A549 (cell line): ENCODE data around the gene ESYT2. TPM values are rescaled to one million over a fixed set of nuclear protein-coding genes. Genes with fewer than 3 reads are reported as not detected.

Experiments used
- ATAC-seq, 2 experiments: fragments of 200-7000 bp in 1 of 2; fragments of >200 bp in 1 of 2; cut with Nextera tagmentation in 1 of 2; cut with Tn5 transposase in 1 of 2; 3 replicates each; pipeline versions ENCODE4 v1.8.0 to v1.9.1; 2018 to 2020; ENCODE audit warnings: mild to moderate bottlenecking in 1 of 2, moderate library complexity in 1 of 2
- CTCF ChIA-PET: fragments of 300-600 bp; sonication (Branson Sonifier 250); formaldehyde crosslinking; extraction: SDS; loops from one replicate; lab custom pipeline; 2021; ENCODE audit warnings: antibody characterized with exemption, inconsistent platforms; lab: Yijun Ruan, JAX
- POLR2A ChIA-PET: fragments of 350-600 bp; formaldehyde crosslinking; extraction: SDS; loops from one replicate; lab custom pipeline; 2021; ENCODE audit warnings: antibody characterized with exemption, inconsistent platforms; lab: Yijun Ruan, JAX
- DNase-seq, 2 experiments: peaks; one replicate each; pipeline versions ENCODE4 v3.0.0 to v3.0.0-alpha.2; 2011 to 2016; ENCODE audit warnings: low read depth in 1 of 2, low spot score in 1 of 2
- FAIRE-seq: peaks from 2 replicates; lab custom pipeline; 2011; peaks lifted over from hg19 to GRCh38; lab: Jason Lieb, UNC
- H3K27ac ChIP-seq, 2 experiments: fragments of >200 bp; sonication (Bioruptor Twin); formaldehyde crosslinking; 3 replicates each; pipeline ENCODE4 v1.5.1; 2016 to 2017
- H3K4me1 ChIP-seq: fragments of >200 bp; sonication (Bioruptor Twin); formaldehyde crosslinking; 3 replicates; pipeline ENCODE4 v1.6.1; 2016
- H3K4me2 ChIP-seq: fragments of >200 bp; sonication (Bioruptor Twin); formaldehyde crosslinking; 3 replicates; pipeline ENCODE4 v1.6.1; 2016
- H3K4me3 ChIP-seq: fragments of >200 bp; sonication (Bioruptor Twin); formaldehyde crosslinking; 3 replicates; pipeline ENCODE4 v1.5.1; 2016
- H3K9me3 ChIP-seq: fragments of >200 bp; sonication (Bioruptor Twin); formaldehyde crosslinking; 3 replicates; pipeline ENCODE4 v1.6.1; 2016
- CBX2 ChIP-seq: fragments of 200-600 bp; sonication (generic); IDR thresholded peaks from 2 replicates; pipeline ENCODE4 v1.6.1; 2016; ENCODE audit warnings: low read depth, mild to moderate bottlenecking, borderline replicate concordance
- CBX8 ChIP-seq: fragments of 200-600 bp; sonication (generic); IDR thresholded peaks from 2 replicates; pipeline ENCODE4 v1.6.1; 2016
- CEBPB ChIP-seq, 2 experiments: fragments of >200 bp in 1 of 2; sonication (Bioruptor Twin) in 1 of 2; formaldehyde crosslinking in 1 of 2; IDR thresholded peaks; 2 replicates each; pipeline ENCODE4 v1.6.1; 2012 to 2016
- EHF ChIP-seq: fragments of 250-450 bp; sonication (Bioruptor Pico); IDR thresholded peaks from 2 replicates; pipeline ENCODE4 v1.5.0; 2020; ENCODE audit warnings: mild to moderate bottlenecking
- FOSL2 ChIP-seq, 2 experiments: fragments of 450-650 bp in 1 of 2; fragments of >200 bp in 1 of 2; sonication (Bioruptor Twin) in 1 of 2; formaldehyde crosslinking; IDR thresholded peaks; 2 replicates each; pipeline versions ENCODE4 v1.5.0 to v1.6.1; 2016 to 2020; ENCODE audit warnings: mild to moderate bottlenecking in 1 of 2, moderate library complexity in 1 of 2
- FOXS1 ChIP-seq: fragments of 250-450 bp; sonication (Bioruptor Pico); IDR thresholded peaks from 2 replicates; pipeline ENCODE4 v1.5.0; 2020; ENCODE audit warnings: mild to moderate bottlenecking, moderate library complexity
- HDAC2 ChIP-seq: fragments of 200-600 bp; sonication (generic); IDR thresholded peaks from 2 replicates; pipeline ENCODE4 v1.6.1; 2016
- HMGXB4 ChIP-seq: fragments of 250-450 bp; sonication (Bioruptor Pico); IDR thresholded peaks from 2 replicates; pipeline ENCODE4 v1.5.0; 2021; ENCODE audit warnings: mild to moderate bottlenecking, moderate library complexity, borderline replicate concordance
- HOXB5 ChIP-seq: fragments of 250-450 bp; sonication (Bioruptor Pico); IDR thresholded peaks from 2 replicates; pipeline ENCODE4 v1.5.0; 2020; ENCODE audit warnings: mild to moderate bottlenecking, moderate library complexity
- JUNB ChIP-seq: fragments of >200 bp; sonication (Bioruptor Twin); formaldehyde crosslinking; IDR thresholded peaks from 2 replicates; pipeline ENCODE4 v1.6.1; 2016
- NFE2L2 ChIP-seq: fragments of 150-350 bp; conservative IDR thresholded peaks from 2 replicates; pipeline ENCODE4 v1.6.1; 2014; ENCODE audit warnings: low read length
- NPAS2 ChIP-seq: fragments of 250-450 bp; sonication (Bioruptor Pico); IDR thresholded peaks from 2 replicates; pipeline ENCODE4 v1.8.0; 2022; ENCODE audit warnings: mild to moderate bottlenecking, moderate library complexity, borderline replicate concordance
- POLR2AphosphoS2 ChIP-seq: conservative IDR thresholded peaks from 2 replicates; pipeline ENCODE4 v1.6.1; 2012; ENCODE audit warnings: low read length, improper control_type of control experiment, inconsistent platforms
- RAD21 ChIP-seq, 2 experiments: fragments of >200 bp in 1 of 2; sonication (Bioruptor Twin) in 1 of 2; formaldehyde crosslinking in 1 of 2; IDR thresholded peaks in 1 of 2; conservative IDR thresholded peaks in 1 of 2; 2 replicates in 1 of 2; 3 replicates in 1 of 2; pipeline ENCODE4 v1.6.1; 2012 to 2018; ENCODE audit warnings: inconsistent platforms in 1 of 2
- RFX5 ChIP-seq: fragments of 450-650 bp; IDR thresholded peaks from 2 replicates; pipeline ENCODE4 v1.7.1; 2014; ENCODE audit warnings: antibody characterized with exemption, mild to moderate bottlenecking, moderate library complexity
- SMC3 ChIP-seq: fragments of >200 bp; sonication (Bioruptor Twin); formaldehyde crosslinking; IDR thresholded peaks from 3 replicates; pipeline ENCODE4 v1.6.1; 2018; ENCODE audit warnings: inconsistent platforms
- TFCP2L1 ChIP-seq: fragments of 250-450 bp; sonication (Bioruptor Pico); IDR thresholded peaks from 2 replicates; pipeline ENCODE4 v1.5.0; 2021; ENCODE audit warnings: mild to moderate bottlenecking
- TP53 ChIP-seq: fragments of 250-450 bp; sonication (Bioruptor Pico); IDR thresholded peaks from 2 replicates; pipeline ENCODE4 v1.5.0; 2021; ENCODE audit warnings: mild to moderate bottlenecking, moderate library complexity
- ZNF302 ChIP-seq: fragments of 250-450 bp; sonication (Bioruptor Pico); IDR thresholded peaks from 2 replicates; pipeline ENCODE4 v1.9.0; 2021; ENCODE audit warnings: inconsistent platforms, mild to moderate bottlenecking, moderate library complexity
- ZSCAN20 ChIP-seq: fragments of 250-450 bp; sonication (Bioruptor Pico); IDR thresholded peaks from 2 replicates; pipeline ENCODE4 v1.8.0; 2022; ENCODE audit warnings: mild to moderate bottlenecking, moderate library complexity
- WGBS: methylation state at CpG from one replicate; pipeline ENCODE4 v1.1.6; 2017; ENCODE audit errors: missing lambda C conversion rate; 5-methylcytosine and 5-hydroxymethylcytosine counted together
- polyA plus RNA-seq, 4 experiments: library from polyadenylated mRNA; depleted of rRNA in 3 of 4; stranded (reverse); fragments of >200 nt; fragmentation: RNase III in 1 of 4; extraction: RNeasy Plus Mini Kit Qiagen cat#74134 plus additional on column Dnase treatment in 1 of 4; gene quantifications; 2 replicates in 3 of 4; 3 replicates in 1 of 4; pipeline ENCODE4 v1.2.3, GENCODE V29; 2011 to 2017
- TF ChIP-seq, protein P1 (sequence below): fragments of >200 bp; sonication (Bioruptor Twin); formaldehyde crosslinking; IDR thresholded peaks from 2 replicates; pipeline ENCODE4 v1.6.1; 2016
- TF ChIP-seq, protein P2 (sequence below): fragments of 450-650 bp; IDR thresholded peaks from 2 replicates; pipeline ENCODE4 v1.6.1; 2014; ENCODE audit warnings: antibody characterized with exemption

ESYT2 gene
- polyA plus RNA-seq, 2 of the 4 experiments (the other 2 are of a cell fraction) = 45.8 to 77.0 TPM

DNA sequence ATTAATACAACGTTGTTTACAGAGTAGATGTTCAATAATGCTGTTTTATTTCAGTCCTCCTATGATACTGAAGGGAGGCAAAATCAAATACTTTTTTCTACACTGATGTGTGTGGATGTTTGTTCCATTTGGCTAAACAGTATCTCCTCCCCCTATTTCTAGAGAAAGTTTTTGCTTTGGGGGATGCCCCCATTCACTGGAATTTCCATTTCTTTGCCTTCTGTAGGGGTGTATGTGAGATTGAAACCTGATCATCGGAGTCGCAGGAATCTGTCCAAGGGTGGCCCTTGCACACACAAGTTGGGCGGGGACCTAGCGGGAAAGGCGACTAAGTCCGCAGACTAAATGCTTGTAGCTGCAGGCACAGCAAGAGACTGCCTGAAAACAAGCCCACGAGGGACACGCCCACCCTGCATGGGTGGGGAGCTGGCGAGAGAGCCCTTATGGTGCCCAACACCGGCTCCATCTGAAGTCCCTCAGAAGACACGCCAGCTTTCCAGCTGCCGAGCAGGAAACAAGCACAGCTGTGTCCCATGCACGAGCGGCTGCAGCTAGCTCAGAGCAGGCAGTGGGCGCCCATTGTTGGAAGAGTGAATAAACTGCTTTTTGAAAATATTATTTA lies 58.0 kb downstream of the ESYT2 start:
- ChIA-PET POLR2A (no interaction called here), CTCF (interaction anchor here (1.0 to 1.5 kb wide), 3 partner anchors 30 to 206 kb away, joined by 3 to 5 read pairs (median 3); no protein-coding TSS in a partner anchor)
- no peak for ATAC-seq
- FAIRE-seq = no peak
- TF ChIP-seq TP53 (CRISPR knock-in tag) (no peak), NPAS2 (CRISPR knock-in tag) (no peak), RFX5 (no peak), FOSL2 (IDR thresholded peaks at IDR 0.05) (no peak), FOSL2 (CRISPR knock-in tag; IDR thresholded peaks at IDR 0.05) (no peak), TFCP2L1 (CRISPR knock-in tag) (no peak), POLR2AphosphoS2 (no peak), CBX8 (no peak), ZNF302 (CRISPR knock-in tag) (no peak), FOXS1 (CRISPR knock-in tag) (no peak)
- TF ChIP-seq, protein P1, sequence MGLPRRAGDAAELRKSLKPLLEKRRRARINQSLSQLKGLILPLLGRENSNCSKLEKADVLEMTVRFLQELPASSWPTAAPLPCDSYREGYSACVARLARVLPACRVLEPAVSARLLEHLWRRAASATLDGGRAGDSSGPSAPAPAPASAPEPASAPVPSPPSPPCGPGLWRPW = no peak
- no peaks in the 10 kb centered on the region for H3K4me1 ChIP-seq
- 91% methylated on average over 16 of the region's 16 CpGs for WGBS
- no peak overlapping the region for H3K27ac ChIP-seq
- no peaks in the 10 kb centered on the region for H3K9me3 ChIP-seq
- H3K4me2 ChIP-seq = no peak overlapping the region
- DNase-seq = no peak
- H3K4me3 ChIP-seq = no peak overlapping the region

- FAIRE-seq (no peak), DNase-seq (no peak), ATAC-seq (no peak)
- Histone ChIP-seq H3K4me2 (no peak overlapping the region), H3K4me1 (no peaks in the 10 kb centered on the region), H3K27ac (no peak overlapping the region), H3K4me3 (no peak overlapping the region), H3K9me3 (no peaks in the 10 kb centered on the region)
- 81% methylated on average over 4 of the region's 4 CpGs for WGBS
- ChIA-PET CTCF (interaction anchor here (1.1 to 1.5 kb wide), 4 partner anchors 9 to 209 kb away, joined by 3 to 5 read pairs (median 4); no protein-coding TSS in a partner anchor), POLR2A (no interaction called here)
- TF ChIP-seq CBX2 (no peak), HOXB5 (CRISPR knock-in tag) (no peak), SMC3 (no peak), HMGXB4 (no peak), NFE2L2 (no peak), CEBPB (IDR thresholded peaks at IDR 0.05) (no peak), ZNF302 (CRISPR knock-in tag) (no peak), EHF (CRISPR knock-in tag) (no peak), ZSCAN20 (CRISPR knock-in tag) (no peak), RAD21 (conservative IDR thresholded peaks at IDR 0.05 in 1 of 2, IDR thresholded peaks at IDR 0.05 in 1 of 2) (no peak), JUNB (no peak), NPAS2 (CRISPR knock-in tag) (no peak), HDAC2 (no peak)
- TF ChIP-seq, protein P1 = no peak
- TF ChIP-seq, protein P2, sequence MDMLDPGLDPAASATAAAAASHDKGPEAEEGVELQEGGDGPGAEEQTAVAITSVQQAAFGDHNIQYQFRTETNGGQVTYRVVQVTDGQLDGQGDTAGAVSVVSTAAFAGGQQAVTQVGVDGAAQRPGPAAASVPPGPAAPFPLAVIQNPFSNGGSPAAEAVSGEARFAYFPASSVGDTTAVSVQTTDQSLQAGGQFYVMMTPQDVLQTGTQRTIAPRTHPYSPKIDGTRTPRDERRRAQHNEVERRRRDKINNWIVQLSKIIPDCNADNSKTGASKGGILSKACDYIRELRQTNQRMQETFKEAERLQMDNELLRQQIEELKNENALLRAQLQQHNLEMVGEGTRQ = no peak
These were observed 61.6 kb downstream of the ESYT2 start for GRCh38 chr7:158767707-158768106.
